DMS 273 (cell line): ENCODE measurements around the gene UBA6.
"Not testable (repeated sequence)": the region's sequence is repeated elsewhere in the genome, so short reads cannot be mapped to it uniquely, and the experiment has no call there.

Experiments used
- DNase-seq: peaks from one replicate; lab custom pipeline; 2025; ENCODE audit not compliant: unreplicated experiment; lab: John Stamatoyannopoulos, UW

The UBA6 gene

GRCh38 chr4:67674098-67674497 lies 26.9 kb downstream of the UBA6 start:
- DNase-seq = no peak

- no peak for DNase-seq
These were observed 32.6 kb downstream of the UBA6 start for GRCh38 chr4:67668315-67668714.

DNA sequence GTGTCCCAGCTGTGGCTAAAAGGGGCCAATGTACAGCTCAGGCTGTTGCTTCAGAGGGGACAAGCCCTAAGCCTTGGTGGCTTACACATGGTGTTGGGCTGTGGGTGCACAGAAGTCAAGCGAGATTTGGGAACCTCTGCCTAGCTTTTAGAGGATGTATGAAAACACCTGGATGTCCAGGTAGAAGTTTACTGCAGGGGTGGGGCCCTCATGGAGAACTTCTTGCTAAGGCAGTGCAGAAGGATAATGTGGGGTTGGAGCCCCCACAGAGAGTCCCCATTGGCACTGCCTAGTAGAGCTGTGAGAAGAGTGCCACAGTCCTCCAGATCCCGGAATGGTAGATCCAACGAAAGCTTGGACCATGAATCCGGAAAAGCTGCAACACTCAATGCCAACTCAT lies 40.5 kb downstream of the UBA6 start:
- no peak for DNase-seq

- DNase-seq = no peak
These were observed 41.9 kb downstream of the UBA6 start for GRCh38 chr4:67659065-67659464.

DNA sequence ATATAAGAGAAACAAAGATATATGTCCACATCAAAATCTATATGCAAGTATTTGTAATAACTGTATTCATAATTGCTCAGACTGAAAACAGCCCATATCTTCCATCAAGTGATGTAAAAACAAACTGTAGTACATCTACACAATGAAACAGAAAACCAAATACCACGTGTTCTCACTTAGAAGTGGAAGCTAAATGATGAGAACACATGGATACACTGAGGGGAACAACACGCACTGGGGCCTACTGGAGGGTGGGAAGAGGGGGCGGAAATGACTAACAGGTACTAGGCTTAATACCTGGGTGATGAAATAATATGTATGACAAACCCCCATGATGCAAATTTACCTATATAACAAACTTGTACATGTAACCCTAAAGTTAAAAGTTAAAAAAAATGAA lies 42.7 kb downstream of the UBA6 start:
- no peak for DNase-seq

DNA sequence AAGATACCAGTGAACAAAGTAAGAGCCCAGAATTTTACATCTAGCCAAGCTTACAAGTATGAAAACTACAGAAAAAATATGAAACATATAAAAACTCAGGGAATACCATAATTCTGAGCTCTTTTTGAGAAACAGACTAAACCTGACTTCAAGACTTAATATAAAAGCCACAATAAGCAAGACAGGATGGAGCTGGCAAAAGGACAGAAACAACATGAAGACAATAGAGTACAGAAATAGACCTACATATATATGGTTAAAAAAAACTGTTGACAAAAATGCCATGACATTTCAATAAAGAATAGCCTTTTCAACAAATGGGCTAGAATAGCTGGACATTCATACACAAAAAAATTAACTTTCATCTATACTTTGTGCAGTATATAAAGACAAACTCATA lies 49.4 kb downstream of the UBA6 start:
- no peak for DNase-seq

DNA sequence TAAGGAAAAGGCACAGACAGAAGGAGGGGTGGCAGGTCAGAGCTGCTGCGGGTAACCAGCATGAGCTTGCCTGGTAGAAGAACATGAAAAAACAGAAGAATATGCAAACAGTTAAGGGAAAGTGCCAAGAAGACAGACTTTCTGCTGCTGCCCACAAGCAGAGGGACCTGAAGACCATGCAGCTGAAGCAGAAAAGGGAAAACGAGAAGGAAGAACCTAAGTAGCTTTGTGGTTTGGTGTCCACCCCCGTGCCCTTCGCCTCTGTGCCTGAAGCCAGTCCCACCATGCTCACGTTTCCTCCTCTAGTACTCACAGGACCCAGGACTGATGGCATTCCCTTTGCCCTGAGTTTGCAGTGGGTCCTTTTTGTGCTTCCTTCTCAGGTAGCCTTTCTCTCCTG lies 62.8 kb downstream of the UBA6 start:
- no peak for DNase-seq

DNA sequence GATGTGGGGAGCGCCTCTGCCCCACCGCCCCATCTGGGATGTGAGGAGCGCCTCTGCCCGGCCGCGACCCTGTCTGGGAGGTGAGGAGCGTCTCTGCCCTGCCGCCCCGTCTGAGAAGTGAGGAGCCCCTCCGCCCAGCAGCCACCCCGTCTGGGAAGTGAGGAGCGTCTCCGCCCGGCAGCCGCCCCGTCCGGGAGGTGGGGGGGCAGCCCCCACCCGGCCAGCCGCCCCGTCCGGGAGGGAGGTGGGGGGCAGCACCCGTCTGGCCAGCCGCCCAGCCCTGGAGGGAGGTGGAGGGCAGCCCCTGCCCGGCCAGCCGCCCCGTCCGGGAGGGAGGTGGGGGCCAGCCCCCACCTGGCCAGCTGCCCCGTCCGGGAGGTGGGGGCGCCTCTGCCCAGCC lies 64.0 kb downstream of the UBA6 start:
- not testable (repeated sequence) for DNase-seq

GRCh38 chr4:67635331-67635730 lies 65.6 kb downstream of the UBA6 start:
- no peak for DNase-seq

DNA sequence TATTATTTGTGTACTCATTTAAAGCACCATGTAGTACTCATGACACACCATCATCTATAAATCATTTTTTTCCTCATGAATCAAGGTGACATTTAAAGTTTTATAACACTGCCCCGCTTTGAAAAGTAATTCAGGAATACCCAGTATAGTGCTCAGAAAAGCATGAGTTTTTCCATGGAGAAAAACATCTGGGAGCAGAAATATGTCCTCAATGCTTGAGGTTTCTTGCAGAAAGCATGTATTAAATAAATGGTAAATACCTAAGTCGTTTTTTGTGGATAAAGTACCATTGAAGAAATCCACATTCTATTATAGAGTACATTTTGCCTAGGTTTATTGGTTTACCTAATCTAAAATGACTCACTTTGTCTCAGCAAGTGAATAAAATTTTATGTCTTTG lies 66.2 kb downstream of the UBA6 start:
- no peak for DNase-seq

GRCh38 chr4:67632492-67632891 lies 68.5 kb downstream of the UBA6 start:
- DNase-seq = no peak

GRCh38 chr4:67624939-67625338 lies 76.0 kb downstream of the UBA6 start:
- DNase-seq = no peak

DNA sequence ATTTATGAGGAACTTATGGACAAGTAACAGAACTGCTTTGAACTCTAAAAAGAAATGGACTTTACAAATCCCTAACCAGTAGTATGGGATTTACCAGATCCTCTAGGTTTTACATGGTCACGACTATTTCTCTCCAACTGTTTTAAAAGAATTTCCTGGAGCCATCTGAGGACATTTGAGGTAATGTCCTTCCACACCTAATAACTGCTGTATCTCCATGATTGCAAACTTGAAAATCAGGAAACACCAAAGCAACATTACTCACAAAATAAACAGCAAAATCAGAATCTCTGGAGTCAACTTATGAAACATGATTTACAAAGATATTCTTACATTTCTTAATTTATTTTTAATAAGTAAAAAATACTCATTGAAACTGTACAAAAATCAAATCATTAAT lies 84.5 kb downstream of the UBA6 start:
- DNase-seq = no peak

DNA sequence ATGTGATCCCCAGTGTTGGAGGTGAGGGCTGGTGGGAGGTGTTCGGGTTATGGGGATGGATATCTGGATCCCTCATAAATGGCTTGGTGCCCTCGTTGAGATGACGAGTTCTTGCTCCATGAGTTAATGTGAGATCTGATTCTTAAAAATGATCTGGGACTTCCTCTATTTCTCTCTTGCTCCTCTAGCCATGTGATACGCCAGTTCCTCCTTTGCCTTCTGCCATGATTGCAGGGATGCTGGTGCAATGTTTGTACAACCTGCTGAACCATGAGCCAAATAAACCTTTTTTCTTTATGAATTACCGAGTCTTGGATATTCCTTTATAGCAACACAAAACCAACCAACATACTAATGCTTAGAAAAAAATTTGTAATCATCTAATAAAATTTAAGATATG lies 85.8 kb downstream of the UBA6 start:
- no peak for DNase-seq

GRCh38 chr4:67614186-67614585 lies 86.8 kb downstream of the UBA6 start:
- no peak for DNase-seq

- no peak for DNase-seq
These were observed 92.9 kb downstream of the UBA6 start for GRCh38 chr4:67608027-67608426.

- peak; percentile 1 for DNase-seq
These were observed 96.2 kb downstream of the UBA6 start for GRCh38 chr4:67604749-67605148.

DNA sequence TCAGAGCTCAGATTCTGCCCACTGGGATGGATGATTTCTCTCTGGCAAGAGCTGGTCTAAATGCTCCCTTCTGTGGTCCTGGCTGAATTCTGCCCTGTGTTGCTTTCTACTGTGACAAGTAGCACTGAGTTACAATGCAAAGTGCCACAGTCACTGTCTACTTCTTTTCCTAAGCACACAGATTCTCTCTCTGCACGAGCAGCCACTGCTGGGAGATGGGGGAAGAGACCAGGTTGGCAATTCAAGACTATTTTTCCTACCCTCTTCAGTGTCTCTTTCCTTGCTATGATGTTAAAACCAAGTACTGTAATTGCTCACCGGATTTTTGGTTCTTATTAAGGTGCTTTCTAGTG lies 97.0 kb downstream of the UBA6 start:
- no peak for DNase-seq

DNA sequence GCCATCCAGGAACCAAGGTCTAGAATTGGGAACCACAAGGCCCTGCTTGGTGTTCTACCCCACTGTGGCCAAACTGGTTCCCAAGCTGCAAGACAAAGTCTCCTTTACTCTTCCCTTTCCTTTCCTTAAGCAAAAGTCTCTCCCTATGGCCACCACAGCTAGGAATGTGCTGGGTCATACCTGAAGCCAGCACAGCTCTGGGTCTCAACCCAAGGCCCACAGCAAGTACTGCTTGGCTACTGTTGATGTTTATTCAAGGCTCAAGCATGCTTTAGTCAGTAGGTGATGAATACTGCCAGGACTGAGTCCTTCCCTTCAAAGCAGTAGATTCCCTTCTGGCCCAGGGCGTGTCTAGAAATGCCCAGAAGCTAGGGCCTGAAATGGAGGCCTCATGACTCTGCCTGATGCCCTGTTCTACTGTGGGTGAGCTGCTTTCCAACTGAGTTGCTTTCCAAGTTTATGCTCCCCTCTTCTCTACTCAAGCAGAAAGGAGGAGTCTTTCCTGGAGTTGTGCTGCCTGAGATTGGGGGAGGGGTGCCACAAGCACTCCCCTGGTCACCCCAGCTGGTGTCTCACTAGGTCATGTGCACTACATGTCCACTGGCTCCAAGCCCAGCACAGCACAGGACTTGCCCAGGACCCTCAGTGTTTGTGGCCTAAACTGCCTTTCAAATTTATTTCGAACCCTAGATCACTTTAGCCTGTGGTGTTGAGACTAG lies 97.5 kb downstream of the UBA6 start:
- DNase-seq = no peak

- no peak for DNase-seq
These were observed 107.2 kb downstream of the UBA6 start for GRCh38 chr4:67593741-67594175.

DNA sequence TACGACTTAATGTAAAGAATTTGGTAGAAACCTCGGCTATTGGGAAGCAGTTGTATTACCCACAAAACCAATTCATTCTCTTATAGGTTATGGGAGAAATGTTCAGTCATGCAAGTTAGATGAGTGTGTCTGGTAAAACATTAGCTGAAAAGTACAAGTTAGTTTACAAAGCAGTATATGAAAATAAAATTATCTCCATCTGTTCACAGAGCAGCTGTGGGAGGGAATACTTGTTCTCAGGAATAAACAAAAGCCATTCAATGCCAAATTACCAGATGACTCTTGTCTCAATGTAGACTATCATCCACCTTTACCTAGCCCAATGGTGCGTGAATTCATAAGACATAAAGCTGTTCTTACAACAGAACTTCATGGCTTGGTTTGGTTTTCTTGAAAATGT lies 113.8 kb downstream of the UBA6 start:
- DNase-seq = peak; percentile 25

GRCh38 chr4:67584496-67584895 lies 116.5 kb downstream of the UBA6 start:
- DNase-seq = peak; percentile 11

DNA sequence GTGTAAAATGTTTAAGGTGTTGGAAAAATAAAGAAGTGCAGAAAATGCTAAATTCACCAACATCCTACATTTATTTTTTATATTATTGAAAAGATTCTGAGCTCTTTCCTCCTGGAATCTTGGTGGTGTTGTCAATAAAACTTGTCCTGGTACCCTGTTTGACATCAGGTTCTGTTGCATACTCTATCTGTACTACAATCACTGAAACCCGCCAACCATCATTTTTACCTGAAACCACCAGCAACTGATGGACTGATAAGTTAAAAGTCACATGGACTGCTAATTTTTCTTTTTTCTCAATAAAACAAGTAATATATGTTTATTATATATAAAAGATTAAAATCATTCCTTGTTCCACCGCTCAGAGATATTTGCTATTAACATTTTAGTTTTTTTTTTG lies 119.0 kb downstream of the UBA6 start:
- DNase-seq = no peak
